Measurements from ENCODE around the gene SAMD4A. TPM values are rescaled to one million over a fixed set of nuclear protein-coding genes. Genes with fewer than 3 reads are reported as not detected.

SAMD4A gene
- total RNA-seq, 1 experiment from 2014 or later: 9.6 TPM

- H4K8ac ChIP-seq (replicated peaks; ENCODE audit: insufficient read length, low read depth, low read length): no peak overlapping the region
- H3K4me2 ChIP-seq (ENCODE audit: insufficient read depth, insufficient read length, low read length): no peak overlapping the region
- H3K4ac ChIP-seq (ENCODE audit: low read depth, low read length): no peak overlapping the region
- peaks cover 11% of the 10 kb centered on the region; the same call in 1 of the 2 replicates for H3K4me1 ChIP-seq (ENCODE audit: insufficient read depth, low read length)
- no peak overlapping the region for H3T11ph ChIP-seq (ENCODE audit: low read length)
- H3K23ac ChIP-seq (ENCODE audit: insufficient read length, low read depth, low read length): no peak overlapping the region
- no peak for TF ChIP-seq CTCF (conservative IDR thresholded peaks at IDR 0.05)
- no peak overlapping the region for H2BK120ac ChIP-seq (ENCODE audit: low read depth, low read length, poor library complexity, severe bottlenecking)
- no peaks in the 10 kb centered on the region for H3K23me2 ChIP-seq (ENCODE audit: insufficient read length, low read depth, low read length, poor library complexity, severe bottlenecking)
- H3K27ac Mint-ChIP-seq: no peak overlapping the region
- H3K18ac ChIP-seq (ENCODE audit: insufficient read length, low read depth, low read length): no peak overlapping the region
- no peak overlapping the region for H2BK5ac ChIP-seq (ENCODE audit: insufficient read length, low read length)
- no peak overlapping the region for H2AFZ ChIP-seq (ENCODE audit: low read length)
- H3K27ac ChIP-seq (ENCODE audit: insufficient read length, low read depth, low read length): no peak overlapping the region
- no peaks in the 10 kb centered on the region for H3K36me3 Mint-ChIP-seq (ENCODE audit: insufficient read depth in 1 of 3, low read depth in 3 of 3)
- H3K27me3 Mint-ChIP-seq (ENCODE audit: low read depth): no peaks in the 10 kb centered on the region
- no peak overlapping the region for H2BK20ac ChIP-seq (ENCODE audit: low read depth, low read length, poor library complexity, severe bottlenecking)
- no peak for DNase-seq
- H3K27me3 ChIP-seq (ENCODE audit: insufficient read depth, low read length): no peaks in the 10 kb centered on the region
- no peaks in the 10 kb centered on the region for H3K79me1 ChIP-seq (ENCODE audit: insufficient read depth, low read depth, low read length, poor library complexity, severe bottlenecking)
- no peak overlapping the region for H2BK15ac ChIP-seq (ENCODE audit: low read depth, low read length)
- H3K9me3 ChIP-seq (ENCODE audit: control insufficient read depth, low read depth, low read length): no peaks in the 10 kb centered on the region
- no peaks in the 10 kb centered on the region for H3K9me3 Mint-ChIP-seq
- no peak overlapping the region for H2AK5ac ChIP-seq (ENCODE audit: insufficient read length, low read length)
- peaks cover 19 to 27% of the 10 kb centered on the region in 2 experiments for H3K4me1 Mint-ChIP-seq
- H3K4me3 Mint-ChIP-seq: no peak overlapping the region
- H4K91ac ChIP-seq (ENCODE audit: insufficient read length, low read depth, low read length): no peak overlapping the region
- H3K79me2 ChIP-seq (ENCODE audit: insufficient read depth, low read length): peaks cover 3% of the 10 kb centered on the region; the same call in 1 of the 2 replicates
- H3K9ac ChIP-seq (ENCODE audit: extremely low read depth, insufficient read length, low read length): no peak overlapping the region
- H3K14ac ChIP-seq (ENCODE audit: insufficient read depth, low read length): no peak overlapping the region
- no CpG with 5 or more reads among the region's 2 CpGs for WGBS (ENCODE audit: extremely low coverage, insufficient read length, low lambda C conversion rate)
- no peak overlapping the region for H2BK12ac ChIP-seq (ENCODE audit: insufficient read length, low read depth, low read length)
- H4K20me1 ChIP-seq (ENCODE audit: control insufficient read depth, insufficient read depth, insufficient read length): no peaks in the 10 kb centered on the region
- H4K5ac ChIP-seq (ENCODE audit: insufficient read length, low read depth, low read length): no peak overlapping the region
- H3K56ac ChIP-seq (ENCODE audit: insufficient read length, low read depth, low read length): no peak overlapping the region
Measured at GRCh38 chr14:54646626-54647025, 79.7 kb downstream of the SAMD4A start.
